RWPE2 (cell line): Measurements from ENCODE around the gene USP33.
"Not testable (repeated sequence)": the region's sequence is repeated elsewhere in the genome, so short reads cannot be mapped to it uniquely, and the experiment has no call there.

ENCODE experiments used
- ATAC-seq: fragments of 200-7000 bp; cut with Tn5 transposase; 3 replicates; pipeline ENCODE4 v1.9.1; 2021; ENCODE audit warnings: low read depth
- DNase-seq: peaks from one replicate; pipeline ENCODE4 v3.0.0-alpha.2; 2020; ENCODE audit warnings: low spot score
- H3K27ac ChIP-seq: fragments of 450-650 bp; 2 replicates; pipeline ENCODE4 v1.5.1; 2017; ENCODE audit warnings: mild to moderate bottlenecking; ENCODE audit not compliant: poor library complexity, severe bottlenecking
- H3K27me3 ChIP-seq: fragments of 250-450 bp; sonication (Bioruptor Pico); 2 replicates; pipeline ENCODE4 v1.5.1; 2021; ENCODE audit warnings: mild to moderate bottlenecking, moderate library complexity; ENCODE audit not compliant: insufficient read depth, poor library complexity, severe bottlenecking
- H3K36me3 ChIP-seq: fragments of 250-450 bp; sonication (Bioruptor Pico); 2 replicates; pipeline ENCODE4 v1.5.1; 2020; ENCODE audit warnings: low read depth, mild to moderate bottlenecking, moderate library complexity
- H3K4me1 ChIP-seq: fragments of 250-450 bp; sonication (Bioruptor Pico); 2 replicates; pipeline ENCODE4 v1.5.1; 2021; ENCODE audit warnings: mild to moderate bottlenecking, moderate library complexity; ENCODE audit not compliant: insufficient read depth, poor library complexity, severe bottlenecking
- H3K4me3 ChIP-seq: fragments of 250-450 bp; sonication (Bioruptor Pico); 2 replicates; pipeline ENCODE4 v1.5.1; 2021; ENCODE audit warnings: mild to moderate bottlenecking, moderate library complexity; ENCODE audit not compliant: severe bottlenecking
- H3K9me3 ChIP-seq: fragments of 250-450 bp; sonication (Bioruptor Pico); 2 replicates; pipeline ENCODE4 v1.5.1; 2021; ENCODE audit warnings: mild to moderate bottlenecking, moderate library complexity; ENCODE audit not compliant: severe bottlenecking
- TF ChIP-seq, protein P1 (sequence below): fragments of 450-650 bp; IDR thresholded peaks from one replicate; pipeline ENCODE4 v1.5.1; 2017; ENCODE audit warnings: mild to moderate bottlenecking, moderate library complexity; ENCODE audit not compliant: poor library complexity, severe bottlenecking

The USP33 gene

DNA sequence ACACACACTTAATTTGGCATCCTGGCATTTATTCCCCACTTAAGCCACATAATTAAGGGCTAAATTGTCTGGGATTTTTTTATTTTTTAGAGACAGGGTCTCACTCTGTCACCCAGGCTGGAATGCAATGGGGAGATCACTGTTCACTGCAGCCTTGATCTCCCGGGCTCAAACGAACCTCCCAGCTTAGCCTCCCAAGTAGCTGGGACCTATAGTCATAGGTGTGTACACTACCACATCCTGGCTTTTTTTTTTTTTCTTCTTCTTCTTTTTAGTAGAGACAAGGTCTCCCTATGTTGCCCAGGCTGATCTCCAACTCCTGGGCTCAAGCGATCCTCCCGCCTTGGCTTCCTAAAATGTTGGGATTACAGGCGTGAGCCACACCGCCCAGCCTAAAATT is 101.4 kb downstream of the USP33 start:
- no peaks in the 10 kb centered on the region for H3K27me3 ChIP-seq
- ATAC-seq (no peak), DNase-seq (no peak)
- H3K4me1 ChIP-seq = no peaks in the 10 kb centered on the region
- peaks cover 9% of the 10 kb centered on the region for H3K36me3 ChIP-seq
- no peak overlapping the region for H3K4me3 ChIP-seq
- no peaks in the 10 kb centered on the region for H3K9me3 ChIP-seq
- TF ChIP-seq, protein P1, sequence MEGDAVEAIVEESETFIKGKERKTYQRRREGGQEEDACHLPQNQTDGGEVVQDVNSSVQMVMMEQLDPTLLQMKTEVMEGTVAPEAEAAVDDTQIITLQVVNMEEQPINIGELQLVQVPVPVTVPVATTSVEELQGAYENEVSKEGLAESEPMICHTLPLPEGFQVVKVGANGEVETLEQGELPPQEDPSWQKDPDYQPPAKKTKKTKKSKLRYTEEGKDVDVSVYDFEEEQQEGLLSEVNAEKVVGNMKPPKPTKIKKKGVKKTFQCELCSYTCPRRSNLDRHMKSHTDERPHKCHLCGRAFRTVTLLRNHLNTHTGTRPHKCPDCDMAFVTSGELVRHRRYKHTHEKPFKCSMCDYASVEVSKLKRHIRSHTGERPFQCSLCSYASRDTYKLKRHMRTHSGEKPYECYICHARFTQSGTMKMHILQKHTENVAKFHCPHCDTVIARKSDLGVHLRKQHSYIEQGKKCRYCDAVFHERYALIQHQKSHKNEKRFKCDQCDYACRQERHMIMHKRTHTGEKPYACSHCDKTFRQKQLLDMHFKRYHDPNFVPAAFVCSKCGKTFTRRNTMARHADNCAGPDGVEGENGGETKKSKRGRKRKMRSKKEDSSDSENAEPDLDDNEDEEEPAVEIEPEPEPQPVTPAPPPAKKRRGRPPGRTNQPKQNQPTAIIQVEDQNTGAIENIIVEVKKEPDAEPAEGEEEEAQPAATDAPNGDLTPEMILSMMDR = no peak
- H3K27ac ChIP-seq = no peak overlapping the region

DNA sequence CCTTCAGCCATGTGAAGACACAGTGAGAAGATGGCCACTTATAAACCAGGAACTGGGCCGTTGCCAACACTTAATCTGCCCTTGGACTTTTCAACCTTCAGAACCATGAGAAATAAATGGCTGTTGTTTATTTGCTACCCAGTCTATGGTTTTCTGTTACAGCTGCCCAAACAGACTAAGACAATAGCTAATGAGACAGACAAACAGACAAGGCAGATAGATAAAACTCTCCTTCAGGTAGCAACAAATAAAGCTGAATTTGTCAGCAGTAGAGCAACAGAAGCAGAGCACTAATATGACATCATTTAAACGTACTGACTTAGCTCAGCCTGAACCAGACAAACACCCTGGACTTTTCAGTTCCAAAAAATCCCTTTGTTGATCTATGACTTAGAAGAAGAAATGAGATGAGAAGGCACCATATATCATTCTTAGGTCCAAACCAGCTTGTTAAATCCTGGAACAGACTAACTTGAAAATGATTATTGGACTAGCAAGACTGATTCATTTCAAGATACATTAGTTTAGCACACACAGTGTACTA is 104.1 kb downstream of the USP33 start:
- no peak for DNase-seq
- TF ChIP-seq, protein P1 = no peak
- H3K36me3 ChIP-seq = peaks cover 11% of the 10 kb centered on the region
- no peaks in the 10 kb centered on the region for H3K27me3 ChIP-seq
- ATAC-seq = no peak
- peaks cover 2% of the 10 kb centered on the region for H3K9me3 ChIP-seq
- no peak overlapping the region for H3K27ac ChIP-seq
- no peak overlapping the region for H3K4me3 ChIP-seq
- no peaks in the 10 kb centered on the region for H3K4me1 ChIP-seq

DNA sequence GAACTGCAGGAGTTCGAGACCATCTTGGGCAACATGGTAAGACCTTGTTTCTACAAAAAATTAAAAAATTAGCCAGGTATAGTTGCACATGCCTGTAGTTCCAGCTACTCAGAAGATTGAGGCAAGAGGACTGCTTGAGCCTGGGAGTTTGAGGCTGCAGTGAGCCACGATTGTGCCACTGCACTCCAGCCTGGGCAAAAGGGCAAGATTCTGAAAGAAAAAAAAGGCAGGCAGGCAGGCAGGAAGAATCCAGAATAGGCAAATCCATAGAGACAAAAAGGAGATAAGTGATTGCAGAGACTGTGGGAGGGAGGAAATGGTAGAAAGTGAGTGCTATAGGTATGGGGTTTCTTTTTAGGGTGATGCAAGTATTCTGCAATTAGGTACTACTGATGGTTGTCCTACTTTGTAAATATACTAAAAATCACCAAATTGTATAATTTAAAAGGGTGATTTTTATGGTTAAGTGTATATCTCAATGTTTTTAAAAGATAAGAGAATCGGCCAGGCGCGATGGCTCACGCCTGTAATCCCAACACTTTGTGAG is 106.6 kb downstream of the USP33 start:
- ATAC-seq (no peak), DNase-seq (no peak)
- Histone ChIP-seq H3K27ac (no peak overlapping the region), H3K36me3 (peaks cover 23% of the 10 kb centered on the region), H3K27me3 (no peaks in the 10 kb centered on the region), H3K4me1 (no peaks in the 10 kb centered on the region), H3K4me3 (no peak overlapping the region), H3K9me3 (peaks cover 8% of the 10 kb centered on the region)
- TF ChIP-seq, protein P1 = no peak

DNA sequence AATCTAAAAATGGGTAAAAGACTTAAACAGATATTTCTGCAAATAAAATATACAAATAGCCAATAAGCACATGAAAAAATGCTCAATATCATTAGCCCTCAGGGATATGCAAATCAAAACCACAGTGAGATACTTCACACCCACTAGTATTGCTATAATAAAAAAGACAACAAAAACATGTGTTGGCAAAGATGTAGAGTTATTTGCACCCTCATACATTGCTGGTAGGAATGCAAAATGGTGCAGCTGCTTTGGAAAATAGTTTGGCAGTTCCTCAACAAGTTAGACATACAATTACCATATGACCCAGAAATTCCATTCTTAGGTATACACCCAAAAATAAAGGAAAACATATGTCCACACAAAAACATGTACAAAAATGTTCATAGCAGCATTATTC is 107.4 kb downstream of the USP33 start:
- Histone ChIP-seq H3K4me1 (no peaks in the 10 kb centered on the region), H3K9me3 (peaks cover 8% of the 10 kb centered on the region), H3K36me3 (peaks cover 24% of the 10 kb centered on the region), H3K27ac (no peak overlapping the region), H3K27me3 (no peaks in the 10 kb centered on the region), H3K4me3 (no peak overlapping the region)
- DNase-seq = no peak
- ATAC-seq = no peak
- TF ChIP-seq, protein P1 = no peak

GRCh38 chr1:77649127-77649526 is 110.5 kb downstream of the USP33 start:
- peaks cover 44% of the 10 kb centered on the region for H3K36me3 ChIP-seq
- no peak overlapping the region for H3K27ac ChIP-seq
- TF ChIP-seq, protein P1 = no peak
- H3K4me1 ChIP-seq = no peaks in the 10 kb centered on the region
- H3K27me3 ChIP-seq = no peaks in the 10 kb centered on the region
- ATAC-seq (no peak), DNase-seq (no peak)
- no peak overlapping the region for H3K4me3 ChIP-seq
- peaks cover 8% of the 10 kb centered on the region for H3K9me3 ChIP-seq

GRCh38 chr1:77646224-77646623 is 113.4 kb downstream of the USP33 start:
- not testable (repeated sequence) for H3K9me3 ChIP-seq, H3K4me3 ChIP-seq, H3K27ac ChIP-seq, H3K4me1 ChIP-seq, H3K27me3 ChIP-seq, ATAC-seq, DNase-seq
- H3K36me3 ChIP-seq = peaks cover 55% of the 10 kb centered on the region
